Measurements from ENCODE around the gene PNMT. TPM values are rescaled to one million over a fixed set of nuclear protein-coding genes. Genes with fewer than 3 reads are reported as not detected.

The PNMT gene
- polyA plus RNA-seq, 1 donor from 2014 or later: 1.5 TPM

DNA sequence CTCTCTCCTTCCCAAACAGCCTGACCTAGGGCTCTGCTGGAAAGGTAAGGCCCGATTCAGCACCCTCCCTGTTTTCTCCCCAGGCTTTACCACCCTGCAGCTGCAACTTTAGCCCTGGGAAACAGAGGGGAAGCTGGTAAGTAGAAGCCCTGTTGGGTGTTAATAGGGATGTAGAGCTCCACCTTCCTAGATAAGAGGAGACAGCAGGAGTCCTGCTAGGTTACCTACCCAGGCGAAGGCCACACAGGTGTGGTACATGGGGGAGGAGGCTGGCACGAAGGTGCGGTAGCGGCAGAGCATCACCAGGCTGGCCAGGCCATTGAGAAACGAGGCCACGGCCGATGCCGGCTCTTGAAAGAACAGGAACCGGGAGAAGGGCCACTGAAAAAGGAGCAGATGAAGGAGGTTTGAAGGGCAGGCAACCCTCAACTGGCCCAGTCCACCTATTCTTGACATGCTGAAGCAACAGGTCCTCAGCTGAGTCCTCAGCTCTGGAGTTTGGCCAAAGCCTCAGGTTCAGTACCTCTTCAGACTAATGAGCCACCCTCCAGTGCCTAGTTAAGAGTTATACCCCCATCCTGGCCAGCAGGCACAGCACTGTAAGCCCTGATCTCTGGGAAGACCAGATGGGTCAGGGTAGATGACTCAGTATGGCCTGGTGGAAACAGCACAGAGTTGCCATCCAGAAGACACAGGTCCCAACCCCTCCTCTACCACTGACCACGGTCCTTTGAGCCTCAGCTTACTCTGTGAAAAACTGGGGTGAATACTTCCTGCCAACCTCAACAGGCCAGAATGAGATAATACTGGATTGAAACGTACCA lies 16.3 kb downstream of the PNMT start:
- Histone ChIP-seq H3K27me3 (ENCODE audit: insufficient read depth, low read depth, low read length) (no peaks in the 10 kb centered on the region), H3K79me2 (replicated peaks; ENCODE audit: insufficient read depth, low read length) (no peaks in the 10 kb centered on the region), H4K20me1 (ENCODE audit: insufficient read depth) (no peaks in the 10 kb centered on the region), H3K27ac (ENCODE audit: low read length) (no peak overlapping the region), H3K9me3 (ENCODE audit: low read length) (no peaks in the 10 kb centered on the region), H3K9me2 (ENCODE audit: insufficient read depth, low read length) (no peaks in the 10 kb centered on the region), H3K4me2 (ENCODE audit: low read length) (no peak overlapping the region), H3K36me3 (ENCODE audit: insufficient read depth, low read length) (no peaks in the 10 kb centered on the region), H3K4me3 (ENCODE audit: low read length) (no peak overlapping the region), H3F3A (ENCODE audit: insufficient read depth, low read length, poor library complexity, severe bottlenecking) (no peaks in the 10 kb centered on the region), H2AFZ (ENCODE audit: low read depth, low read length) (no peak overlapping the region), H3K9ac (ENCODE audit: low read length) (no peak overlapping the region)
- TF ChIP-seq EZH2 (IDR thresholded peaks at IDR 0.05; ENCODE audit: borderline replicate concordance, insufficient read depth, low read length, poor library complexity, severe bottlenecking) (no peak), TAF1 (IDR thresholded peaks at IDR 0.05; ENCODE audit: low read depth) (no peak), EP300 (conservative IDR thresholded peaks at IDR 0.05; ENCODE audit: poor library complexity, severe bottlenecking) (no peak), POLR2AphosphoS5 (IDR thresholded peaks at IDR 0.05) (no peak)
- TF ChIP-seq, protein P1, sequence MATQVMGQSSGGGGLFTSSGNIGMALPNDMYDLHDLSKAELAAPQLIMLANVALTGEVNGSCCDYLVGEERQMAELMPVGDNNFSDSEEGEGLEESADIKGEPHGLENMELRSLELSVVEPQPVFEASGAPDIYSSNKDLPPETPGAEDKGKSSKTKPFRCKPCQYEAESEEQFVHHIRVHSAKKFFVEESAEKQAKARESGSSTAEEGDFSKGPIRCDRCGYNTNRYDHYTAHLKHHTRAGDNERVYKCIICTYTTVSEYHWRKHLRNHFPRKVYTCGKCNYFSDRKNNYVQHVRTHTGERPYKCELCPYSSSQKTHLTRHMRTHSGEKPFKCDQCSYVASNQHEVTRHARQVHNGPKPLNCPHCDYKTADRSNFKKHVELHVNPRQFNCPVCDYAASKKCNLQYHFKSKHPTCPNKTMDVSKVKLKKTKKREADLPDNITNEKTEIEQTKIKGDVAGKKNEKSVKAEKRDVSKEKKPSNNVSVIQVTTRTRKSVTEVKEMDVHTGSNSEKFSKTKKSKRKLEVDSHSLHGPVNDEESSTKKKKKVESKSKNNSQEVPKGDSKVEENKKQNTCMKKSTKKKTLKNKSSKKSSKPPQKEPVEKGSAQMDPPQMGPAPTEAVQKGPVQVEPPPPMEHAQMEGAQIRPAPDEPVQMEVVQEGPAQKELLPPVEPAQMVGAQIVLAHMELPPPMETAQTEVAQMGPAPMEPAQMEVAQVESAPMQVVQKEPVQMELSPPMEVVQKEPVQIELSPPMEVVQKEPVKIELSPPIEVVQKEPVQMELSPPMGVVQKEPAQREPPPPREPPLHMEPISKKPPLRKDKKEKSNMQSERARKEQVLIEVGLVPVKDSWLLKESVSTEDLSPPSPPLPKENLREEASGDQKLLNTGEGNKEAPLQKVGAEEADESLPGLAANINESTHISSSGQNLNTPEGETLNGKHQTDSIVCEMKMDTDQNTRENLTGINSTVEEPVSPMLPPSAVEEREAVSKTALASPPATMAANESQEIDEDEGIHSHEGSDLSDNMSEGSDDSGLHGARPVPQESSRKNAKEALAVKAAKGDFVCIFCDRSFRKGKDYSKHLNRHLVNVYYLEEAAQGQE (IDR thresholded peaks at IDR 0.05; ENCODE audit: borderline replicate concordance): no peak

DNA sequence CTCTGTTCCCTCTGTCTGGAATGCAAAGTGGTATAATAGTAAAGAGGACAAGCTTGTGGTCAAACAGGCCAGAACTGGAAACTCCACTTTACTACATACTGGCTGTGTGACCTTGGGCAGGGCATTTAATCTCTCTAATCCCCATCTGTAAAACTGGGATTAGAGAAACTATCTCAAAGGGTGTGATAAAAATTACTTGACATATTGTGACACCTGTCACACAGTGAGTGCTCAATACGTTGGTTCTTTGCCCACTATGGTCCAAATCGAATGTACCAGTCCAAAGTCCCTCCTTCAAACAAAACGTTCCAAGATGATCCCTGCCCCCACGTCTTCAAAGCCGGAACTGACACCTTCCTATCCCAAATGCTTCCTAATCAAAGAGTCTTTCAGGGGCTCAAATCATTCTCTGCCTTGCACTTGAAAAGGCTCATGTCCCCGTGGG lies 18.9 kb downstream of the PNMT start:
- Histone ChIP-seq H4K20me1 (ENCODE audit: insufficient read depth) (no peaks in the 10 kb centered on the region), H3K9ac (ENCODE audit: low read length) (peak overlapping the region; percentile 87), H3K27me3 (ENCODE audit: insufficient read depth, low read depth, low read length) (no peaks in the 10 kb centered on the region), H3K79me2 (replicated peaks; ENCODE audit: insufficient read depth, low read length) (no peaks in the 10 kb centered on the region), H3K9me3 (ENCODE audit: low read length) (no peaks in the 10 kb centered on the region), H3K36me3 (ENCODE audit: insufficient read depth, low read length) (no peaks in the 10 kb centered on the region), H2AFZ (ENCODE audit: low read depth, low read length) (peak overlapping the region; percentile 99), H3F3A (ENCODE audit: insufficient read depth, low read length, poor library complexity, severe bottlenecking) (no peaks in the 10 kb centered on the region), H3K4me2 (ENCODE audit: low read length) (peak overlapping the region; percentile 53), H3K9me2 (ENCODE audit: insufficient read depth, low read length) (no peaks in the 10 kb centered on the region), H3K27ac (ENCODE audit: low read length) (peak overlapping the region; percentile 96), H3K4me3 (ENCODE audit: low read length) (peak overlapping the region; percentile 80)
- TF ChIP-seq EP300 (conservative IDR thresholded peaks at IDR 0.05; ENCODE audit: poor library complexity, severe bottlenecking): no peak
- no peak for TF ChIP-seq POLR2AphosphoS5 (IDR thresholded peaks at IDR 0.05)
- TF ChIP-seq SMC3 (conservative IDR thresholded peaks at IDR 0.05; ENCODE audit: poor library complexity): no peak
- TF ChIP-seq, protein P2, sequence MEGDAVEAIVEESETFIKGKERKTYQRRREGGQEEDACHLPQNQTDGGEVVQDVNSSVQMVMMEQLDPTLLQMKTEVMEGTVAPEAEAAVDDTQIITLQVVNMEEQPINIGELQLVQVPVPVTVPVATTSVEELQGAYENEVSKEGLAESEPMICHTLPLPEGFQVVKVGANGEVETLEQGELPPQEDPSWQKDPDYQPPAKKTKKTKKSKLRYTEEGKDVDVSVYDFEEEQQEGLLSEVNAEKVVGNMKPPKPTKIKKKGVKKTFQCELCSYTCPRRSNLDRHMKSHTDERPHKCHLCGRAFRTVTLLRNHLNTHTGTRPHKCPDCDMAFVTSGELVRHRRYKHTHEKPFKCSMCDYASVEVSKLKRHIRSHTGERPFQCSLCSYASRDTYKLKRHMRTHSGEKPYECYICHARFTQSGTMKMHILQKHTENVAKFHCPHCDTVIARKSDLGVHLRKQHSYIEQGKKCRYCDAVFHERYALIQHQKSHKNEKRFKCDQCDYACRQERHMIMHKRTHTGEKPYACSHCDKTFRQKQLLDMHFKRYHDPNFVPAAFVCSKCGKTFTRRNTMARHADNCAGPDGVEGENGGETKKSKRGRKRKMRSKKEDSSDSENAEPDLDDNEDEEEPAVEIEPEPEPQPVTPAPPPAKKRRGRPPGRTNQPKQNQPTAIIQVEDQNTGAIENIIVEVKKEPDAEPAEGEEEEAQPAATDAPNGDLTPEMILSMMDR (IDR thresholded peaks at IDR 0.05; ENCODE audit: poor library complexity, severe bottlenecking): no peak
- TF ChIP-seq RAD21 (conservative IDR thresholded peaks at IDR 0.05): no peak
- TF ChIP-seq TAF1 (IDR thresholded peaks at IDR 0.05; ENCODE audit: low read depth): no peak
- no peak for TF ChIP-seq MXI1 (conservative IDR thresholded peaks at IDR 0.05; ENCODE audit: poor library complexity, severe bottlenecking)
- TF ChIP-seq EZH2 (IDR thresholded peaks at IDR 0.05; ENCODE audit: borderline replicate concordance, insufficient read depth, low read length, poor library complexity, severe bottlenecking): no peak
- TF ChIP-seq, protein P1 (IDR thresholded peaks at IDR 0.05; ENCODE audit: borderline replicate concordance): no peak

All from neural cell (in vitro differentiated cells).